ENCODE results near the gene SLC1A7.

DNA sequence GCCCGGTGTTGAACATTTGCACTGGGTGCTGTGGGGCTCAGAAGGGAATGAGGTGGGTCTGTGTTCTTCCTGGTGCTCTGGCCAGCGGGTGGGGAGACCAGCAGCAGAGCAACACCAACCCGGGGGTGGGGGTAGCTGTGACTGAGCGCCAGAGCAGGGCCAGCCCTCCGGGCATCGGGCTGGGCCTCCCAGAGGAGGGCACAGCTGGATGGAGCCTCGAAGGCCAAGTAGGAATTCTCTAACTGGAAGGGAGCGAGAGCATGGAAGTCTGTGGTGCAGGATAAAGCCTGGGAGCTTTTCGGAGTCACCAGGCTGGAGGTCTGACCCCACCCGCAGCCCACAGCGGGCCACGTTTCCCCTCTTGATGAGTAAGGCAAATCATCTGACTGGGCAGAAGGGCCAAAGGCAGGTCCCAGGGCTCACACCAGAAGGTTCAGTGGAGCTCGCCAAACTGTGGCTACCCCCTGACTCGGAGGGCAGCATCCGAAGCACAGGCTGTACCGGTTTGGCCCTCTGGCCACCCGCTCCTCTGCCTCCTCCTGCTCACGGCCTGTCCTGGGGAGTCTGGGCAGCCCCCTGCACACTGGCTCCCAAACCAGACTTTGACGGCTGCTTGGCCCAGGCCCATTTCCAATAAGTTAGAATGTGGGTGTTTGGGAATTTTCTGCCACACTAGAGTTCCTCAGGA, 18.8 kb downstream of the SLC1A7 start:
- TF ChIP-seq POLR2A (IDR thresholded peaks at IDR 0.05): no peak
- TF ChIP-seq CTCF (IDR thresholded peaks at IDR 0.05): no peak

Measured in sigmoid colon (tissue), 3 donors.